Coronary artery (tissue), 2 donors: ENCODE data around the gene OR8B3.

Experiments
- DNase-seq: peaks from one replicate; pipeline ENCODE4 v3.0.0-alpha.2; 2017; ENCODE audit warnings: low spot score
- H3K27ac ChIP-seq, 2 donors: fragments of 200-600 bp; sonication (generic); one replicate each; pipeline ENCODE4 v1.5.1; 2016 to 2019
- H3K4me3 ChIP-seq: fragments of 200-600 bp; sonication (generic); 2 replicates; pipeline ENCODE4 v1.5.1; 2016; ENCODE audit warnings: mild to moderate bottlenecking, moderate library complexity
- TF ChIP-seq, protein P1 (sequence below): fragments of 200-600 bp; sonication (generic); IDR thresholded peaks from one replicate; pipeline ENCODE4 v1.5.1; 2019; ENCODE audit warnings: antibody characterized with exemption

OR8B3 gene

DNA sequence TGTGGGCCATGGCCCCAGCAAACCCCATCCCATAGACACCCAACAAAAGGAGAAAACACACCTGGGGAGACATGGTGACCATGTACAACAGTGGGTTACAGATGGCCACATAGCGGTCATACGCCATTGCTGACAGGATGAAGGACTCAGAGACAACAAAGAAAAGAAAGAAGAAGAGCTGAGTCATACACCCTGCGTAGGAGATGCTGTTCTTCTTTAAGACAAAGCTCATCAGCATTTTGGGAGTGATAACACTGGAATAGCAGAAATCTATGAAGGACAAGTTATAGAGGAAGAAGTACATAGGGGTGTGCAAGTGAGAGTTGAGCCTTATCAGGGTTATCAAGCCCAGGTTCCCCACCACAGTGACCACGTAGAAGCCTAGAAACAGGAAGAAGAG is 41.8 kb upstream of the OR8B3 start:
- DNase-seq = no peak
- no peak overlapping the region for H3K27ac ChIP-seq
- H3K4me3 ChIP-seq = no peak overlapping the region
- TF ChIP-seq, protein P1, sequence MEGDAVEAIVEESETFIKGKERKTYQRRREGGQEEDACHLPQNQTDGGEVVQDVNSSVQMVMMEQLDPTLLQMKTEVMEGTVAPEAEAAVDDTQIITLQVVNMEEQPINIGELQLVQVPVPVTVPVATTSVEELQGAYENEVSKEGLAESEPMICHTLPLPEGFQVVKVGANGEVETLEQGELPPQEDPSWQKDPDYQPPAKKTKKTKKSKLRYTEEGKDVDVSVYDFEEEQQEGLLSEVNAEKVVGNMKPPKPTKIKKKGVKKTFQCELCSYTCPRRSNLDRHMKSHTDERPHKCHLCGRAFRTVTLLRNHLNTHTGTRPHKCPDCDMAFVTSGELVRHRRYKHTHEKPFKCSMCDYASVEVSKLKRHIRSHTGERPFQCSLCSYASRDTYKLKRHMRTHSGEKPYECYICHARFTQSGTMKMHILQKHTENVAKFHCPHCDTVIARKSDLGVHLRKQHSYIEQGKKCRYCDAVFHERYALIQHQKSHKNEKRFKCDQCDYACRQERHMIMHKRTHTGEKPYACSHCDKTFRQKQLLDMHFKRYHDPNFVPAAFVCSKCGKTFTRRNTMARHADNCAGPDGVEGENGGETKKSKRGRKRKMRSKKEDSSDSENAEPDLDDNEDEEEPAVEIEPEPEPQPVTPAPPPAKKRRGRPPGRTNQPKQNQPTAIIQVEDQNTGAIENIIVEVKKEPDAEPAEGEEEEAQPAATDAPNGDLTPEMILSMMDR = no peak

DNA sequence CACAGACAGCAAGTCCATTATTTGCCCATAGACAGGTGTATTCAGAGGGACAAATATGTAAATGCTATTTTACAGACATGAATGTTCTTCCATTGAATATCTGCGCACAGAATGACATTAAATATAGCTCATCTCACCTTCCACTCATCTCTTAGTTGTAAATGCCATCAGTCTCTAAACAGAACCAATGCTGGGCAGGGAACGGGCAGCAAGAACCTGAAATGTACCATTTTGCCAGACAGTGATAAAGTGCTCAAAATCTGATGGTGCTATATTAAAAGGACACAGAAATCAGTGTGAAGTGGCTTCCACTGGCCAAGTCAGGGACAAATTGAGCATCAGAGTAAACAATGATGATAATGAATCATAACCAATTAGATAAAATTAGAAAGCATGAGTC is 35.9 kb upstream of the OR8B3 start:
- TF ChIP-seq, protein P1 = no peak
- no peak for DNase-seq
- Histone ChIP-seq H3K4me3 (no peak overlapping the region), H3K27ac (no peak overlapping the region)

DNA sequence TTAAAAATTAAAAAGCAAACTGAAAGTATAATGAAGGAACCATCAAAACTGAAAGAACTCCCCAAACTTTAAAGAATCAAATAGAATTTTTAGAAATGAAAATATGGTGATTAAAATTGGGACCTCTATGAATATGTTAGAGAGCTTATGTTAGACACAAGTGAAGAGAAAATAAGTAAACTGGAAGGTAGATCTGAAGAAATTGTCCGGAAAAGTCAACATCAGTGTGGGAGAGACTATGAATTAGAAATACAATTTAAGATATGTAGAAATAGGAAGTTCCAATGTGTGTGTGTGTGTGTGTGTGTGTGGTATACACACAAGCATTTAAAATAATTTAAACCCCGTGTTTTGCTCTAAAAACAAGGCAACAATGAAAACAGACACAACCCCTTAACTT is 30.8 kb upstream of the OR8B3 start:
- TF ChIP-seq, protein P1 = no peak
- DNase-seq = no peak
- Histone ChIP-seq H3K4me3 (no peak overlapping the region), H3K27ac (no peak overlapping the region)

DNA sequence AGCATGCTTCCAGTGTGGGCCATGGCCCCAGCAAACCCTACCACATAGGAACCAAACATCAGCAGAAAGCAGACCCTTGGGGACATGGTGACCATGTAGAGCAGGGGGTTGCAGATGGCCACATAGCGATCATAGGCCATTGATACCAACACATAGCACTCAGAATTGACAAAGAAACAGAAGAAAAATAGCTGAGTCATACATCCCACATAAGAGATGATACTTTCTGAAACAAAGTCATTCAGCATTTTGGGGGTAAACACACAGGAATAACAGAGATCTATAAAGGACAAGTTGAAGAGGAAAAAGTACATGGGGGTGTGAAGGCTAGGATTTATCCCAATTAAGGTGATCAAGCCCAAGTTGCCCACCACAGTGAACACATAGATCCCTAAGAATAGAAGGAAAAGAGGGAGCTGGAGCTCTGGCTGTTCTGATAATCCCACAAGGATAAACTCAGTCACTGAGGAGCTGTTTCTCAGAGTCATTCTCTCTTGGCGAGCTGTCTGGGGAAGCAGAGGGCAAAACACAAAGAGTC is 25.6 kb upstream of the OR8B3 start, which contains the start of gene OR8B4:
Gene OR8B4, minus strand, starts transcription at position 488 of the 538 bp plus-strand sequence. Its CDS starts 0 bp downstream, at position 488.
- no peak for DNase-seq
- H3K4me3 ChIP-seq = no peak within 1 kb of the TSS
- TF ChIP-seq, protein P1 = no peak
- H3K27ac ChIP-seq = no peak within 1 kb of the TSS

DNA sequence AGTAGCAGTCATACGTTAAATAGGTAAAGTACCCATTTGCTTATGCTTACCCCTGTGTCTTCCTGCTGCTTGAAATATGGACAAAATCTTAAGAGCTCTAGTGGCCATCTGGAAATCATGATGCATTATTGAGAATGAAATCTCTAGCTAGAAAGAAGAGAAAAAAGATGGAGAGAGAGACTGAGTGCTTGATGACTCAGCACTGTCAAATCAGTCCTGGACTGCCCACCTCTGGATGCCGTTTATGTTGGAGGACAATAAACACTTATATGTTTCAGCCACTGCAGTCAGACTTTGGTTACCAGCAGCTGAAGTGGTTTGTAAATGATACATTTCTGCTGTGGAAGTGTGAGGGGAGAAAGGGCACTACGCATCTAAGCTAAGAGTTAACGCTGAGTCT is 22.2 kb upstream of the OR8B3 start:
- TF ChIP-seq, protein P1 = no peak

DNA sequence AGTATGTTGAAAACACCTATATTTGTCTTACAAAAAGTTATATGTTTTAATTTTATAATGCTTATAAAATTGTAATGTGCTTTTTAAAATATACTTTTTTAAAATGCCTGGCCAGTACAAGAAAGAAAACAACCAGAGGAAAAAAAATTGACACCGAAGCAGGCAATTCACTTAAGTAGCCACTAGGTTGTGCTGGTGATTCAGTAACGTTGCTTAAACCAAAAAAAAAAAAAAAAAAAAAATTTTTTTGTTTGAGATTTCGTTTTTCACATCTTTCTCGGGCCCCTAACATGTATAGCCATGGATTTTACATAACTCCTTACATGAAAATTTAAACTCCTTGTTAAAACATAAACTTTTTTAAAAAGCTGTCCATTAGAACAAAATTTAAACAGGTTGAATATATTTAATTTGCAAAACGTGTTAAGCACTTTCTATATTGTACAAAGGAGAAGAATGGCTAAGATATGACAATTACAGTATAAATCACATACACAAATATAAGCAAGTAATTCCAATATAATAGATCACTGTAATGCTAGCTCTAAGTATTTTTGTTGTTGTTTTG is 16.6 kb upstream of the OR8B3 start:
- Histone ChIP-seq H3K27ac (no peak overlapping the region), H3K4me3 (no peak overlapping the region)
- no peak for DNase-seq
- TF ChIP-seq, protein P1 = no peak

More for the DNA sequence above, 22.2 kb upstream of the OR8B3 start:
- no peak overlapping the region for H3K27ac ChIP-seq
- DNase-seq = no peak
- no peak overlapping the region for H3K4me3 ChIP-seq

DNA sequence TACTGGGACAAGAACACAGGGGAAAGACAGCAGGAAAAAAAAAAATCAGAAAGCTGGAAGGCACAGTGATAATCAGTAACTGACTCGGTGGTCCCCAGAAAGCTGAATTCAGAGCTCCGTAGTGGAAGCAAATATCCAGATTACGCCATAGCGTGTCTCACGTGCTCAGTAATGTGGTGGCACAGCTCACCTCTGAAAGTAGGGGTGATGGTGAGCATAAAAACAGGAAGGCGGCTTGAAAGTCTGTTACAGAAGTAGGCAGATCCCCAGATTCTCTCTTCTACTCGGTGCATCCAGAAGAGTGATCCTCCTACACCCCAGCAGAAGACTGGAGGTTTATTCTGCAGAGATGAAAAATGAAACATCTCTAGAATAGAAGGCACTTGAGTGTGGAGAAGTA is 11.1 kb upstream of the OR8B3 start:
- TF ChIP-seq, protein P1 = no peak
- H3K27ac ChIP-seq = no peak overlapping the region
- DNase-seq = no peak
- no peak overlapping the region for H3K4me3 ChIP-seq
